H1 (cell line): Measurements from ENCODE around the gene CDH18. TPM values are rescaled to one million over a fixed set of nuclear protein-coding genes. Genes with fewer than 3 reads are reported as not detected.

ENCODE experiments used
- BACH1 ChIP-seq: IDR thresholded peaks from 2 replicates; pipeline ENCODE4 v1.6.1; 2012; ENCODE audit warnings: low read length, improper control_type of control experiment
- HDAC6 ChIP-seq: IDR thresholded peaks from one replicate; pipeline ENCODE4 v1.7.1; 2012; ENCODE audit warnings: low read depth, mild to moderate bottlenecking, inconsistent platforms, low read length, moderate library complexity
- POU5F1 ChIP-seq: IDR thresholded peaks from 2 replicates; pipeline ENCODE4 v1.6.1; 2011; ENCODE audit warnings: low read depth, mild to moderate bottlenecking, low read length, moderate library complexity
- RXRA ChIP-seq: IDR thresholded peaks from 2 replicates; pipeline ENCODE4 v1.6.1; 2011; ENCODE audit warnings: low read depth, mild to moderate bottlenecking, low read length, moderate library complexity; ENCODE audit not compliant: insufficient read depth
- polyA plus RNA-seq, 7 experiments: library from polyadenylated mRNA; depleted of rRNA in 3 of 7; stranded (reverse) in 5 of 7; unstranded in 2 of 7; fragments of >200 nt in 5 of 7; fragments of 200-250 nt in 2 of 7; gene quantifications; 1 replicate in 5 of 7; 2 replicates in 1 of 7; 4 replicates in 1 of 7; pipeline versions ENCODE4 v1.2.1 to v1.2.3, GENCODE V29; 2011 to 2013; ENCODE audit warnings: missing spikeins in 2 of 7, mixed read lengths in 2 of 7
- total RNA-seq: library from RNA; stranded (reverse); fragmentation: NEBNext Ultra II Directional; extraction: Animal tissue kit (Norgen Biotek cat#: 25700); gene quantifications from 2 replicates; pipeline ENCODE4 v1.2.1, GENCODE V29; 2021
- TF ChIP-seq, protein P1 (sequence below): IDR thresholded peaks from 2 replicates; pipeline ENCODE4 v1.6.1; 2012; ENCODE audit warnings: inconsistent platforms

Gene CDH18
- total and polyA plus RNA-seq, 2 of the 8 experiments (the other 6 are each of a cell fraction or from before 2014, with no cell fraction given): 0.30 to 0.32 TPM

DNA sequence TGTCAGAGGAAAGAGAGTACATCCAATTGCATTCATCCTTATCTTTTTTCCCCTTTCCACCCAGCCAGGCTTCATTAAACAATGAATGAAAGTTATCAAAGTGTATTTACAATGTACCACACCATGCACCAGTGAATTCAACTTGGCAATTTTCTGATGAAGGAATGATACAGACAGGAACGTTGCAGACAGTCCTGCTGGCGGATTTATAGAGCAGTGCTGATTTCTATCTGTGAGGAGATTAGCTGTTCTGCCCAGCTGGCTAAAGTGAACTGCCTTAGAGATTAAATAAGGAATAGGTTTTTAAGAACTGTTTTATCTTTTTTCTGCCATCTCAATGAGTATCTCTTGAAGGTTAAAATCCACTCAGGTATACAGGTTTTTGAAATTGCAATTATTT, 403.9 kb downstream of the CDH18 start (continued):
- TF ChIP-seq RXRA: no peak
- TF ChIP-seq HDAC6: no peak
- TF ChIP-seq POU5F1: no peak
- no peak for TF ChIP-seq BACH1
- TF ChIP-seq, protein P1, sequence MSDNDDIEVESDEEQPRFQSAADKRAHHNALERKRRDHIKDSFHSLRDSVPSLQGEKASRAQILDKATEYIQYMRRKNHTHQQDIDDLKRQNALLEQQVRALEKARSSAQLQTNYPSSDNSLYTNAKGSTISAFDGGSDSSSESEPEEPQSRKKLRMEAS: no peak
